SK-N-SH treated with all-trans-retinoic acid at 6 μM for 48 hours (cell line): ENCODE results near the gene SMPD1.

ENCODE experiments used
- POU6F1 ChIP-seq: fragments of 250-450 bp; sonication (Bioruptor Pico); IDR thresholded peaks from 2 replicates; pipeline ENCODE4 v1.8.0; 2021; ENCODE audit warnings: low read depth, mild to moderate bottlenecking, moderate library complexity, borderline replicate concordance
- ZC3H10 ChIP-seq: fragments of 250-450 bp; sonication (Bioruptor Pico); IDR thresholded peaks from 2 replicates; pipeline ENCODE4 v1.5.1; 2021; ENCODE audit warnings: mild to moderate bottlenecking, moderate library complexity

GRCh38 chr11:6420677-6421076 is 30.4 kb downstream of the SMPD1 start:
- no peak for TF ChIP-seq POU6F1 (CRISPR knock-in tag)
- no peak for TF ChIP-seq ZC3H10 (CRISPR knock-in tag)
